Vagina (tissue), 2 donors: Measurements from ENCODE around the gene CFAP92. TPM values are rescaled to one million over a fixed set of nuclear protein-coding genes. Genes with fewer than 3 reads are reported as not detected.

ENCODE experiments used
- DNase-seq, 2 donors: peaks; one replicate each; pipeline ENCODE4 v3.0.0-alpha.2; 2017; ENCODE audit errors: extremely low spot score in 2 of 2
- H3K27ac ChIP-seq: fragments of 200-600 bp; sonication (generic); one replicate; pipeline ENCODE4 v1.5.1; 2019
- H3K27me3 ChIP-seq: fragments of 200-600 bp; sonication (generic); one replicate; pipeline ENCODE4 v1.5.1; 2019
- H3K36me3 ChIP-seq, 2 donors: fragments of 200-600 bp; sonication (generic); one replicate each; pipeline ENCODE4 v1.5.1; 2017 to 2019
- H3K4me1 ChIP-seq: fragments of 200-600 bp; sonication (generic); one replicate; pipeline ENCODE4 v1.5.1; 2019
- H3K4me3 ChIP-seq, 2 donors: fragments of 200-600 bp; sonication (generic); 1 replicate in 1 of 2; 2 replicates in 1 of 2; pipeline ENCODE4 v1.5.1; 2016 to 2019
- H3K9me3 ChIP-seq: fragments of 200-600 bp; sonication (generic); one replicate; pipeline ENCODE4 v1.5.1; 2019
- CTCF ChIP-seq, 3 experiments: fragments of 450-650 bp in 2 of 3; fragments of 200-600 bp in 1 of 3; sonication (generic) in 1 of 3; IDR thresholded peaks; one replicate each; pipeline ENCODE4 v1.5.1; 2017 to 2019; ENCODE audit warnings: antibody characterized with exemption in 3 of 3, mild to moderate bottlenecking in 2 of 3, moderate library complexity in 2 of 3
- POLR2A ChIP-seq, 2 donors: fragments of 450-650 bp; IDR thresholded peaks; one replicate each; pipeline ENCODE4 v1.6.1; 2017; ENCODE audit warnings: antibody characterized with exemption in 2 of 2, mild to moderate bottlenecking in 2 of 2, moderate library complexity in 2 of 2
- POLR2AphosphoS5 ChIP-seq, 2 donors: sonication (generic); formaldehyde crosslinking; IDR thresholded peaks; one replicate each; pipeline ENCODE4 v1.9.0; 2017; ENCODE audit warnings: antibody characterized with exemption in 2 of 2, mild to moderate bottlenecking in 2 of 2, low read depth in 1 of 2; ENCODE audit not compliant: insufficient read depth in 1 of 2
- intact Hi-C: fragments of 100-400 bp; cut with DNase I; formaldehyde crosslinking; loops from one replicate; pipeline ENCODE4 v1.15.1; 2023
- total RNA-seq: library from RNA; depleted of rRNA; stranded (reverse); fragments of >200 nt; gene quantifications from one replicate; pipeline ENCODE4 v1.2.3, GENCODE V29; 2016

CFAP92 gene
- total RNA-seq, 1 donor from 2014 or later: not detected

GRCh38 chr3:129016356-129016719 is 22.5 kb upstream of the CFAP92 start:
- DNase-seq: no peak
- H3K27ac ChIP-seq: peak overlapping the region; percentile 59
- H3K27me3 ChIP-seq: no peaks in the 10 kb centered on the region
- no peaks in the 10 kb centered on the region for H3K9me3 ChIP-seq
- H3K4me1 ChIP-seq: peaks cover 31% of the 10 kb centered on the region
- no peaks in the 10 kb centered on the region for H3K36me3 ChIP-seq
- intact Hi-C loops: no loop called here
- TF ChIP-seq CTCF (IDR thresholded peaks at IDR 0.05): no peak
- TF ChIP-seq POLR2A (IDR thresholded peaks at IDR 0.05): no peak
- TF ChIP-seq POLR2AphosphoS5 (IDR thresholded peaks at IDR 0.05; ENCODE audit: insufficient read depth in 1 of 2, low read depth in 1 of 2): no peak
- no peak overlapping the region for H3K4me3 ChIP-seq

GRCh38 chr3:129015388-129016105 is 21.7 kb upstream of the CFAP92 start:
- Histone ChIP-seq H3K36me3 (no peaks in the 10 kb centered on the region), H3K27ac (peak overlapping the region; percentile 61), H3K4me3 (no peak overlapping the region), H3K27me3 (no peaks in the 10 kb centered on the region), H3K9me3 (no peaks in the 10 kb centered on the region), H3K4me1 (peaks cover 31% of the 10 kb centered on the region)
- DNase-seq: no peak
- intact Hi-C loops: no loop called here
- TF ChIP-seq POLR2AphosphoS5 (IDR thresholded peaks at IDR 0.05; ENCODE audit: insufficient read depth in 1 of 2, low read depth in 1 of 2) (peak; percentile 13 to 63), POLR2A (IDR thresholded peaks at IDR 0.05) (no peak), CTCF (IDR thresholded peaks at IDR 0.05) (no peak)

DNA sequence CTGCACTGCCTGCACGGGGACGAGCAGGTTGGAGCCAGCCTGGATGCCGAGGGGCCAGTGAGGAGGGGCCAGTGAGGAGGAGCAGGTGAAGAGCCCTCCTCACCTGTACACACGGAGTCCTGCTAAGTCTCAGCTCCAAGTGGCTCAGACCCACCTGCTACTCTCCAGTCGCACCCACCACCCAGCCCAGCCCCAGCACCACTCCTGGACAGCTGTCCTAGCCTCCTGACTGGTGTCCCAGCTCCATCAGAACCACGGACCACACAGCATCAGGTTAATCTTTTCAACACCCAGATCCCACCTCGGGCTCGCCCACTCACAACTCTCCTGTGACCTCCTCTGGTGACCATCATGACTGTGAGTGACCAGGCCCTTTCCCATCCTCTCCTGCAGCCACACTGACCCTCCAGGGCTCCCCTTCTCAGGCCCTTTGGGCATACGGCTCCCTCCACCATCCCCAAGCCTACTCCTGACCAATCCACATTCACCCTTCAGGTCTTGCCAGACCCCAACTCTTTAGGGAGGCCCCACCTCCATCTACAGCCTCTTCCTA is 21.0 kb upstream of the CFAP92 start:
- peaks cover 31% of the 10 kb centered on the region for H3K4me1 ChIP-seq
- H3K9me3 ChIP-seq: no peaks in the 10 kb centered on the region
- no peak for DNase-seq
- no peaks in the 10 kb centered on the region for H3K36me3 ChIP-seq
- no peaks in the 10 kb centered on the region for H3K27me3 ChIP-seq
- intact Hi-C loops: no loop called here
- TF ChIP-seq CTCF (IDR thresholded peaks at IDR 0.05) (no peak), POLR2A (IDR thresholded peaks at IDR 0.05) (no peak), POLR2AphosphoS5 (IDR thresholded peaks at IDR 0.05; ENCODE audit: insufficient read depth in 1 of 2, low read depth in 1 of 2) (no peak)
- H3K4me3 ChIP-seq: no peak overlapping the region
- peak overlapping the region; percentile 61 for H3K27ac ChIP-seq

GRCh38 chr3:129014148-129014547 is 20.3 kb upstream of the CFAP92 start:
- no peak for TF ChIP-seq CTCF (IDR thresholded peaks at IDR 0.05)
- no peak for TF ChIP-seq POLR2AphosphoS5 (IDR thresholded peaks at IDR 0.05; ENCODE audit: insufficient read depth in 1 of 2, low read depth in 1 of 2)
- TF ChIP-seq POLR2A (IDR thresholded peaks at IDR 0.05): no peak
- Histone ChIP-seq H3K9me3 (no peaks in the 10 kb centered on the region), H3K27ac (no peak overlapping the region), H3K4me3 (no peak overlapping the region), H3K27me3 (no peaks in the 10 kb centered on the region), H3K36me3 (no peaks in the 10 kb centered on the region), H3K4me1 (peaks cover 31% of the 10 kb centered on the region)
- intact Hi-C loops: no loop called here
- no peak for DNase-seq

- H3K4me1 ChIP-seq: peaks cover 31% of the 10 kb centered on the region
- no peak overlapping the region for H3K4me3 ChIP-seq
- intact Hi-C loops: no loop called here
- H3K27ac ChIP-seq: no peak overlapping the region
- H3K27me3 ChIP-seq: no peaks in the 10 kb centered on the region
- H3K9me3 ChIP-seq: no peaks in the 10 kb centered on the region
- H3K36me3 ChIP-seq: no peaks in the 10 kb centered on the region
- TF ChIP-seq POLR2AphosphoS5 (IDR thresholded peaks at IDR 0.05; ENCODE audit: insufficient read depth in 1 of 2, low read depth in 1 of 2) (no peak), CTCF (IDR thresholded peaks at IDR 0.05) (no peak)
- DNase-seq: no peak
Observed at GRCh38 chr3:129013491-129013891, 19.6 kb upstream of the CFAP92 start.
